ENCODE measurements around the gene TMPRSS3.

The TMPRSS3 gene

DNA sequence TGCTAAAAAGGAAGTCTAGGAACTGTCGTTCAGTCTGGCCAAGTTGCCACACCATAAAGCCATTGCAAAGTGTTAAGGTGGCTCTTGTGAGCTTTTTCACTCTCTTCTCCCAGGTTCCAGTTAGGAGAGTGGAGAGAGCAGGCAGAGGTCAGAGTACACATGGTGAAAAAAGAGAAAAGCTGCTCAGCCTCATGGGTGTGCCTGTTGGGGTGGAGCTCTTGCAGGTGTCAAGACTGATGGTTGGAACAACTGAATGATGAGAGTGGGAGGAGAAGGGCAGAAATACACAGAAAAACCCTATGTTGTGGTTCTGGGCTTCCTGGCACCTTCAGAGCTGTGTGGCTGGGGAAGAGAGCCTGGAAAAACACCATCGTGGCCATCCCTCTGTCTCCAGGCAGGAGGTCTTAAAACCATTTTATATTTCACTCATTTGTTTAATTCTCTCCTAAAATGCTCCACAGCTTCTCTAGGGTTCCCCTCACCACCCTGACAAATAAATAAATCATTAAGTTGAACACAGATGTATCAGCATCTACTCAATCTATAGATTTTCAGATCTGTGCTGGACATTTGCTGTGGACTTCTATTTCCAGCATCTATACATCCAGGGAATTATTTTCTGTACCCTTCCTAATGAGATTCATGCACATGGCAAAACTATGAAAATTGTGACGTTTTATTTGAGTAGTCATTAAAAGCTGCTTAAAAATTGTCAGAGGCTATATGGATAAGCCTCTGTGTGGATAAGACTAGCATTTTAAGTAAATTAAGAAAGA is 25.4 kb upstream of the TMPRSS3 start:
- FAIRE-seq (no peak), DNase-seq (ENCODE audit: insufficient read length, low spot score) (no peak)
- TF ChIP-seq SPI1 (IDR thresholded peaks at IDR 0.05; ENCODE audit: low read depth, low read length): no peak
- no peak for TF ChIP-seq POLR2AphosphoS5 (IDR thresholded peaks at IDR 0.05; ENCODE audit: low read depth, low read length)
- TF ChIP-seq POU2F2 (IDR thresholded peaks at IDR 0.05; ENCODE audit: low read depth, low read length): no peak
- TF ChIP-seq POLR2A (IDR thresholded peaks at IDR 0.05; ENCODE audit: low read depth, low read length): no peak
- no peak for TF ChIP-seq PAX5 (IDR thresholded peaks at IDR 0.05; ENCODE audit: insufficient read depth, low read length, severe bottlenecking)
- TF ChIP-seq TAF1 (IDR thresholded peaks at IDR 0.05; ENCODE audit: low read depth, low read length): no peak

DNA sequence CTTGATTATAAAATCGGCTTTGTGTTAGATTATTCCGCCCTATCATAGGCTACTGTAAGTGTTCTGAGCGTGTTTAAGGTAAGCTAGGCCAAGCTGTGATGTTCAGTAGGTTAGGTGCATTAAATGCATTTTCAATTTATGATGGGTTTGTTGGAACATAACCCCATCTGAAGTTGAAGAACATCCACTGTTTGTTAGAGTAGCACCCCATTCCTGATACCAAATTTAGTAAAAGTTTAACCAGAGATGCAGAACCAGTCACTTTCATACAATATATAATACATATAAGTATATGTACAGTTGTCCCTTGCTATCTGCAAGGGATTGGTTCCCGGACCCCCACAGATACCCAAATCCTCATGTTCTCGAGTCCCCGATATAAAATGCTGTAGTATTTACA is 24.0 kb upstream of the TMPRSS3 start:
- DNase-seq (ENCODE audit: insufficient read length, low spot score): no peak
- TF ChIP-seq POU2F2 (IDR thresholded peaks at IDR 0.05; ENCODE audit: low read depth, low read length) (no peak), POLR2AphosphoS5 (IDR thresholded peaks at IDR 0.05; ENCODE audit: low read depth, low read length) (no peak), SPI1 (IDR thresholded peaks at IDR 0.05; ENCODE audit: low read depth, low read length) (no peak), TAF1 (IDR thresholded peaks at IDR 0.05; ENCODE audit: low read depth, low read length) (no peak), POLR2A (IDR thresholded peaks at IDR 0.05; ENCODE audit: low read depth, low read length) (no peak), PAX5 (IDR thresholded peaks at IDR 0.05; ENCODE audit: insufficient read depth, low read length, severe bottlenecking) (no peak)
- FAIRE-seq: no peak

DNA sequence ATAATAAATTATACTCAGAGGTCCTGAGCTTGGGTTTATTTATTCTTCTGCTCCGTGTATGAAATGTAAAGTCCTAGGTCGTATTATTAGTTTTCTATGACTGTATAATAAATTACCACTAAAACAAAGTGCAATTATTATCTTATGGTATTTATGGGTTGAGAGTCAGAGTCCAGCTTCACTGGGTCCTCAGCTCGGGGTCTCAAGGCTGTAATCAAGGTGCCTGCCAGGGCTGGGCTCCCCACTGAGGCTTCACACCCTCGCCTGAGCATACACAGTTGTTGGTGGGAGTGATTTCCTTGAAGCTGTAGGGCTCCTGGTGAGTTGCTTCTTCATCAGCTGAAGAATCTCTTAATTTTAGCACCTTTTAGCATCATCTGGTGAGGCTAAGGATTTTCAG is 23.0 kb upstream of the TMPRSS3 start:
- TF ChIP-seq POU2F2 (IDR thresholded peaks at IDR 0.05; ENCODE audit: low read depth, low read length): no peak
- TF ChIP-seq SPI1 (IDR thresholded peaks at IDR 0.05; ENCODE audit: low read depth, low read length): no peak
- TF ChIP-seq POLR2A (IDR thresholded peaks at IDR 0.05; ENCODE audit: low read depth, low read length): no peak
- TF ChIP-seq TAF1 (IDR thresholded peaks at IDR 0.05; ENCODE audit: low read depth, low read length): no peak
- no peak for TF ChIP-seq POLR2AphosphoS5 (IDR thresholded peaks at IDR 0.05; ENCODE audit: low read depth, low read length)
- TF ChIP-seq PAX5 (IDR thresholded peaks at IDR 0.05; ENCODE audit: insufficient read depth, low read length, severe bottlenecking): no peak
- no peak for FAIRE-seq
- no peak for DNase-seq (ENCODE audit: insufficient read length, low spot score)

DNA sequence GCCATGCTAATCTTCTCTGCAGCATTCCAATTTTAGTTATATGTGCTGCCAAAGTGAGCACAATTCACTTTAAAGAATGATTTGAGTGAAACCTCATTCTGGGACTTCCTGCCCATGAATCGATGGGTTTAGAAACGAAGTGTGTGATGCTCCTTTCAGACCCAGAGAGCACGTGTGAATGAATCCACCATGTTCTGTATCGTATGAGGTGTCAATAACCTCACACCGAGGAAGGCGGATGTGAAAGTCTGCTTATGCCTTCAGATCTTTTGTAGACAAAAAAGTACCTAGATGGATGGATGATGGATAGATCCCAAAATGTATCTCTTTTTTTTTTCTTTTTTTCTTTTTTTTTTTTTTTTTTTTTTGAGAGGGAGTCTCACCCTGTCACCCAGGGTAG is 21.7 kb upstream of the TMPRSS3 start:
- TF ChIP-seq PAX5 (IDR thresholded peaks at IDR 0.05; ENCODE audit: insufficient read depth, low read length, severe bottlenecking) (no peak), SPI1 (IDR thresholded peaks at IDR 0.05; ENCODE audit: low read depth, low read length) (peak; percentile 22; the same call in 1 of the 2 replicates), POLR2A (IDR thresholded peaks at IDR 0.05; ENCODE audit: low read depth, low read length) (no peak)
- FAIRE-seq: peak; percentile 55
- no peak for DNase-seq (ENCODE audit: insufficient read length, low spot score)

DNA sequence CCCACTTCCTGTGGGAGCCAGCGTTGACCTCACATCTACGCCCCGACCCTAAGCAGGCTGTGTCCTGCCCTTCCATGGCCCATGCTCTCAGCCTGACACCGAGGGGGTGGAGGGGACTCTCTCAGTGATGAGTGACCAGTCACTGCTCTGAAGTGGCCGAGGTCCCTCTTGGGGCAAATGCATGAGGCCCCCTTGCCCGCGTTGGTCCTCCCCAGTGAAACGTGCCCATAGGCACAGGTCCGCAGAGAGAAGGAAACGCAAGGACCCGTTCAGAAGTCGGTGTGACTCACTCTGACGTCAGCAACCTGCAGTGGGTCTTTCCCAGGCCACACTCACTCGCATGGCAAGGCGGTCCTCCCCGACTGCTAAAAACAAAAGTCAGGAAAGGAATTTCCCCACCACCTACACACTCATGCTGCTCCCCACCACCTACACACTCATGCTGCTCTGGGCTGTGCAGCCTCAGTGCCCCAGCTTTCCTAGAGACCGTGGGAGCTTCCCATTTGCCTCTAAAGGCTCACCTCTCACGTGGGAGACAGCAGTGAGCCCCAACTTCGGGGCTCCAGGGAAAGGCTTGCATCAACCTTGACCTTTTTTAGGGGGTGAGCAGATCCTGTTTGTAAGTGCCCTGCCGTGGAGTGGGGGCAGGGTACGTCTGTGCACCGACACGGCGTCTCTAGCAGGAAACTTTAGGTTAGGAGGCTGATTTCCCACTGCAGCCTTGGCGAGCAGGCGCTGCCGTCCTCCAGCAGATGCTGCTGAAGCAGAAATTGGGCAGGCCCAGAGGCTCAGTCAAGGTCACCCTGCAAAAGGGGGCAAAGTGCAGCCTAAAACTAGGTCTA is 19.3 kb upstream of the TMPRSS3 start:
- TF ChIP-seq TAF1 (IDR thresholded peaks at IDR 0.05; ENCODE audit: low read depth, low read length) (no peak), POLR2AphosphoS5 (IDR thresholded peaks at IDR 0.05; ENCODE audit: low read depth, low read length) (no peak; the same call in 1 of the 2 replicates), SPI1 (IDR thresholded peaks at IDR 0.05; ENCODE audit: low read depth, low read length) (0 out of 2 replicates have a peak, but pooled peaks have one; percentile 10), POU2F2 (IDR thresholded peaks at IDR 0.05; ENCODE audit: low read depth, low read length) (peak; percentile 87), PAX5 (IDR thresholded peaks at IDR 0.05; ENCODE audit: insufficient read depth, low read length, severe bottlenecking) (peak; percentile 48), POLR2A (IDR thresholded peaks at IDR 0.05; ENCODE audit: low read depth, low read length) (no peak)
- peak; percentile 96 for FAIRE-seq
- peak; percentile 74 for DNase-seq (ENCODE audit: insufficient read length, low spot score)

DNA sequence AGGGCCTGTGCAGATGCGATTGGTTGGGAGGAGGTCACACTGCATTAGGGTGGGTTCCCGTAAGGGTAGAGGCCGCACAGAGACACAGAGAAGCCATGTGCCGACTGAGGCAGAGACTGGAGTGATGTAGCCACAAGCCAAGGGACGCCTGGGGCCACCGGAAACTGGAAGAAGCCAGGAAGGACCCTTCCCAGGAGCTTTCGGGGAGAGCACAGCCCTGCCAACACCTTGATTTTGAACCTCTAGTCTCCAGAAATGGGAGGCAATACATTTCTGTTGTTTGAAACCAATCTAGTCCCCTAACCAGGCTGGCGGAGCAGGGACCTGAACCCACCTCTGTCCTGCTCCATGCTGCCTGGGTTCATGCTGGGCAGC is 18.7 kb upstream of the TMPRSS3 start:
- DNase-seq (ENCODE audit: insufficient read length, low spot score) (no peak), FAIRE-seq (no peak)
- no peak for TF ChIP-seq POLR2A (IDR thresholded peaks at IDR 0.05; ENCODE audit: low read depth, low read length)

DNA sequence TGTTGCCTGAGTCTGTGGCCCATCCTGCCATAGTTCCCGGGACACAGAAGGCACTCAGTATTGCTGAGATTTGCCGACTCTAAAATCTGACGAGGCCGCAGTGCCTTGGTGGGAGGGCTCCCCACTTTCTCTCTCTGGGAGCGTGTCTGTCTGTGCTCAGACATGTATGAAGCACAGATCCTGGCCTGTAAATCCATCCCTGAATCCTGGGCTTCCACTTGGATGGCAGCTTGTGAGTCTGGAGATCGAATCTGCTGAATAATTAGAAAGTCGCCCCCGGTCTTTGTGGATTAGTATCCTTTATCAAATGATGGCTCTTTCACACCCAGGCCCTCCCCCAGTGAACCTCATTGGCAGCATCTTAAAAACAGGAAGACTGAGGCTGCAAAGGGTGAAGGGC is 18.2 kb upstream of the TMPRSS3 start:
- FAIRE-seq (no peak), DNase-seq (ENCODE audit: insufficient read length, low spot score) (no peak)
- TF ChIP-seq PAX5 (IDR thresholded peaks at IDR 0.05; ENCODE audit: insufficient read depth, low read length, severe bottlenecking) (no peak), POLR2AphosphoS5 (IDR thresholded peaks at IDR 0.05; ENCODE audit: low read depth, low read length) (no peak), POU2F2 (IDR thresholded peaks at IDR 0.05; ENCODE audit: low read depth, low read length) (no peak), POLR2A (IDR thresholded peaks at IDR 0.05; ENCODE audit: low read depth, low read length) (no peak)

DNA sequence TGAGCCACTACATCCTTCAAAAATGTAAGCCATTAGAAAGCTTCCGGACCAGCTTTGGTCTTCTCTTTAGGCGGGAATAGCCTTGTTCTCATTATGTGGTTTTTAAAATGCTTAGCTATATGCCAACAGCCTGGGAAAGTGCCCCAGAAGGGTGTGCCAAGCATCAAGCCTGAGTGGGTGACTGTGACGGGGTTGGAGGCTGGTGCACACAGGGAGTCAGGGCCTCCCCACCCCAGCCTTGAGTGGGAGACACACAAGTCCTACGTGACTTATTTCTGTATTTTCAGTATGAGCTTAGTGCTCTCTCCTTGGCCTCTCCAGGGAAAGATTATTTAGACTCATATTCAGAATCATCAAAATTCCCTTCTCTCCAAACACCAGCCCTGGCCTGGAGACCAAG is 17.6 kb upstream of the TMPRSS3 start:
- FAIRE-seq (no peak), DNase-seq (ENCODE audit: insufficient read length, low spot score) (no peak)
- no peak for TF ChIP-seq PAX5 (IDR thresholded peaks at IDR 0.05; ENCODE audit: insufficient read depth, low read length, severe bottlenecking)
- TF ChIP-seq SPI1 (IDR thresholded peaks at IDR 0.05; ENCODE audit: low read depth, low read length): no peak
- no peak for TF ChIP-seq POLR2AphosphoS5 (IDR thresholded peaks at IDR 0.05; ENCODE audit: low read depth, low read length)
- TF ChIP-seq POU2F2 (IDR thresholded peaks at IDR 0.05; ENCODE audit: low read depth, low read length): 0 out of 2 replicates have a peak, but pooled peaks have one; percentile 16

DNA sequence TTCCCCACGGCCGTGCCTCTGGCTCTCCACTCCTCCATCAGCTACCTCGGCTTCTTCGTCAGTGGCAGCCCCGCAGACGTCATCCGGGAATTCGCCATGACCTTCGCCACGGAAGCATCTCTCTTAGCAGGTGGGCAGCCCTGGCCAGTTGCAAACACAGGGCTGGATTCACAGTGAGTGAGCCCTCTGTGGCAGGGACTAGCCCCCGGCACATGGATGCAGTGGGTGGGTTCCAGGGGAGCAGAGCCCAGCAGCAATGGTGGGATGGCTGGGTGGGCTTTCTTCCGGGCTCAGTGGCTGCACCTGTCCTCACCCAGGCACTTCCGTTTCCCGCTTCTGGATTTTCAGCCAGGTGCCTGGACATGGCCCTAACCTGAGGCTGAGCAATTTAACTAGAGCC is 17.2 kb upstream of the TMPRSS3 start:
- DNase-seq (ENCODE audit: insufficient read length, low spot score) (no peak), FAIRE-seq (no peak)
- no peak for TF ChIP-seq SPI1 (IDR thresholded peaks at IDR 0.05; ENCODE audit: low read depth, low read length)
- no peak for TF ChIP-seq POU2F2 (IDR thresholded peaks at IDR 0.05; ENCODE audit: low read depth, low read length)
- no peak for TF ChIP-seq POLR2AphosphoS5 (IDR thresholded peaks at IDR 0.05; ENCODE audit: low read depth, low read length)
- no peak for TF ChIP-seq PAX5 (IDR thresholded peaks at IDR 0.05; ENCODE audit: insufficient read depth, low read length, severe bottlenecking)
- no peak for TF ChIP-seq POLR2A (IDR thresholded peaks at IDR 0.05; ENCODE audit: low read depth, low read length)
- no peak for TF ChIP-seq TAF1 (IDR thresholded peaks at IDR 0.05; ENCODE audit: low read depth, low read length)

DNA sequence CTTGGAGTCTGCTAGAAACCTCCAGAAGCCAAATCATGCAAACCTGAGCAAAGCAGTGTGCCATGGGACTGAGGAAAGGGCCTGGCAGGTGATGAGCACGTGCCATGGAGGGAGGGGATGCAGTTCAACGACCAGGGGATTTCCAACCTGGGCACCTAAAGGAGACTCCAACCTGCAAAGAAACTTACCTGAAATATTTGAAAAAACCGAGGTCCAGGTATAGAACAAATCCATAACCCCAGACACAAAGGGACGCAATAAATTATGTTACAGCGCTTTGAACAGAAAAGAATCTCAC is 16.7 kb upstream of the TMPRSS3 start:
- DNase-seq (ENCODE audit: insufficient read length, low spot score): no peak
- no peak for FAIRE-seq
- TF ChIP-seq POLR2AphosphoS5 (IDR thresholded peaks at IDR 0.05; ENCODE audit: low read depth, low read length) (no peak), POU2F2 (IDR thresholded peaks at IDR 0.05; ENCODE audit: low read depth, low read length) (no peak), PAX5 (IDR thresholded peaks at IDR 0.05; ENCODE audit: insufficient read depth, low read length, severe bottlenecking) (no peak), POLR2A (IDR thresholded peaks at IDR 0.05; ENCODE audit: low read depth, low read length) (no peak), SPI1 (IDR thresholded peaks at IDR 0.05; ENCODE audit: low read depth, low read length) (no peak), TAF1 (IDR thresholded peaks at IDR 0.05; ENCODE audit: low read depth, low read length) (no peak)
